ENCODE data around the gene ATP13A4.

Gene ATP13A4

GRCh38 chr3:193391902-193392301 is 162.8 kb downstream of the ATP13A4 start:
- DNase-seq: no peak

- DNase-seq: no peak
These were observed 165.4 kb downstream of the ATP13A4 start for GRCh38 chr3:193389335-193389734.

GRCh38 chr3:193388361-193388760 is 166.3 kb downstream of the ATP13A4 start:
- no peak for DNase-seq

- no peak for DNase-seq
These were observed 167.1 kb downstream of the ATP13A4 start for GRCh38 chr3:193387596-193387995.

- DNase-seq: no peak
These were observed 176.0 kb downstream of the ATP13A4 start, which contains the start of gene ATP13A5 for GRCh38 chr3:193378706-193379105. Gene ATP13A5 (minus strand): TSS chr3:193378753. CDS start chr3:193378725, 28 bp downstream.

GRCh38 chr3:193377591-193377990 is 177.1 kb downstream of the ATP13A4 start:
- DNase-seq: no peak

- no peak for DNase-seq
These were observed 179.1 kb downstream of the ATP13A4 start for GRCh38 chr3:193375614-193376013.

GRCh38 chr3:193372783-193373182 is 181.9 kb downstream of the ATP13A4 start:
- no peak for DNase-seq

- no peak for DNase-seq
These were observed 186.8 kb downstream of the ATP13A4 start for GRCh38 chr3:193367868-193368267.

GRCh38 chr3:193357291-193357690 is 197.4 kb downstream of the ATP13A4 start:
- DNase-seq: no peak

GRCh38 chr3:193354423-193354822 is 200.3 kb downstream of the ATP13A4 start:
- DNase-seq: no peak
